HepG2 (cell line): Measurements from ENCODE around the gene SERTAD3. TPM values are rescaled to one million over a fixed set of nuclear protein-coding genes. Genes with fewer than 3 reads are reported as not detected.
A peak's percentile ranks its signal among the peaks of the same experiment; 100 is the strongest.

Source experiments
- ERF ChIP-seq: IDR thresholded peaks from 2 replicates; pipeline ENCODE4 v1.6.1; 2018; ENCODE audit warnings: missing biosample characterization, missing genetic modification reagents
- IRF2 ChIP-seq: IDR thresholded peaks from 2 replicates; pipeline ENCODE4 v1.6.1; 2018; ENCODE audit warnings: missing genetic modification reagents, missing compliant biosample characterization
- IRX3 ChIP-seq: sonication (generic); formaldehyde crosslinking; IDR thresholded peaks from 2 replicates; pipeline ENCODE4 v1.8.1; 2023; ENCODE audit warnings: mild to moderate bottlenecking, low read depth, missing genetic modification reagents, borderline replicate concordance
- ISL2 ChIP-seq: sonication (generic); formaldehyde crosslinking; IDR thresholded peaks from 2 replicates; pipeline ENCODE4 v1.5.0; 2020; ENCODE audit warnings: missing genetic modification reagents
- JUN ChIP-seq: sonication (generic); formaldehyde crosslinking; IDR thresholded peaks from 2 replicates; pipeline ENCODE4 v1.4.0; 2020; ENCODE audit warnings: mild to moderate bottlenecking, missing genetic modification reagents
- MBNL3 ChIP-seq: fragments of 250-450 bp; sonication (Bioruptor Pico); conservative IDR thresholded peaks from 2 replicates; pipeline ENCODE4 v1.8.0; 2022; ENCODE audit warnings: mild to moderate bottlenecking, inconsistent platforms
- MTA1 ChIP-seq: sonication (generic); formaldehyde crosslinking; IDR thresholded peaks from 2 replicates; pipeline ENCODE4 v1.4.0; 2020; ENCODE audit warnings: missing genetic modification reagents, mild to moderate bottlenecking, borderline replicate concordance
- NR2F6 ChIP-seq, 2 experiments: IDR thresholded peaks; 2 replicates each; pipeline ENCODE4 v1.6.1; 2016; ENCODE audit warnings: antibody characterized with exemption in 1 of 2, mild to moderate bottlenecking in 1 of 2
- PCBP2 ChIP-seq: fragments of 200-400 bp; formaldehyde crosslinking; optimal IDR thresholded peaks from 2 replicates; pipeline ENCODE3; 2018; ENCODE audit warnings: low read length, low read depth; ENCODE audit not compliant: poor library complexity, severe bottlenecking
- PREB ChIP-seq: sonication (generic); formaldehyde crosslinking; IDR thresholded peaks from 2 replicates; pipeline ENCODE4 v1.4.0; 2020; ENCODE audit warnings: missing genetic modification reagents
- PRMT3 ChIP-seq: sonication (generic); formaldehyde crosslinking; IDR thresholded peaks from 2 replicates; pipeline ENCODE4 v1.8.1; 2022; ENCODE audit warnings: low read depth, mild to moderate bottlenecking, moderate library complexity, missing genetic modification reagents, borderline replicate concordance
- THAP11 ChIP-seq: IDR thresholded peaks from 2 replicates; pipeline ENCODE4 v1.6.1; 2016; ENCODE audit warnings: missing biosample characterization, missing genetic modification reagents
- ZFP1 ChIP-seq: IDR thresholded peaks from 2 replicates; pipeline ENCODE4 v1.6.1; 2016
- ZNF143 ChIP-seq: sonication (generic); formaldehyde crosslinking; IDR thresholded peaks from 2 replicates; pipeline ENCODE4 v1.4.0; 2020; ENCODE audit warnings: missing genetic modification reagents
- ZNF446 ChIP-seq: sonication (generic); formaldehyde crosslinking; IDR thresholded peaks from 2 replicates; pipeline ENCODE4 v1.5.0; 2020; ENCODE audit warnings: mild to moderate bottlenecking, missing genetic modification reagents
- ZNF567 ChIP-seq: sonication (generic); formaldehyde crosslinking; IDR thresholded peaks from 2 replicates; pipeline ENCODE4 v1.8.1; 2023; ENCODE audit warnings: mild to moderate bottlenecking, missing genetic modification reagents, borderline replicate concordance
- ZNF619 ChIP-seq: sonication (generic); formaldehyde crosslinking; IDR thresholded peaks from 2 replicates; pipeline ENCODE4 v1.4.0; 2020; ENCODE audit warnings: mild to moderate bottlenecking, missing genetic modification reagents
- ZNF749 ChIP-seq: sonication (generic); formaldehyde crosslinking; IDR thresholded peaks from 2 replicates; pipeline ENCODE4 v1.8.0; 2022; ENCODE audit warnings: mild to moderate bottlenecking, missing genetic modification reagents, moderate library complexity, borderline replicate concordance
- ZNF83 ChIP-seq: sonication (generic); formaldehyde crosslinking; IDR thresholded peaks from 2 replicates; pipeline ENCODE4 v1.4.0; 2020; ENCODE audit warnings: missing genetic modification reagents, mild to moderate bottlenecking, borderline replicate concordance
- ZSCAN20 ChIP-seq: sonication (generic); formaldehyde crosslinking; IDR thresholded peaks from 2 replicates; pipeline ENCODE4 v1.4.0; 2020; ENCODE audit warnings: missing genetic modification reagents, mild to moderate bottlenecking, borderline replicate concordance
- polyA plus RNA-seq, 8 experiments: library from polyadenylated mRNA; depleted of rRNA in 3 of 8; stranded (reverse) in 7 of 8; unstranded in 1 of 8; fragments of >200 nt; fragmentation: Illumina TruSeq in 4 of 8; extraction: Trizol in 4 of 8; gene quantifications; 2 replicates each; pipeline versions ENCODE4 v1.2.1 to v1.2.3, GENCODE V29; 2011 to 2016; ENCODE audit warnings: low read depth in 4 of 8, missing spikeins in 1 of 8, mixed read lengths in 1 of 8; ENCODE audit not compliant: insufficient read depth in 1 of 8
- total RNA-seq, 5 experiments: library from RNA; depleted of rRNA; stranded (reverse); fragments of >200 nt; fragmentation: Illumina TruSeq; extraction: Trizol; gene quantifications; 2 replicates each; pipeline ENCODE4 v1.2.3, GENCODE V29; 2016; ENCODE audit warnings: low read depth in 1 of 5
- TF ChIP-seq, protein P1 (sequence below): IDR thresholded peaks from 2 replicates; pipeline ENCODE4 v1.6.1; 2016; ENCODE audit warnings: low read depth
- TF ChIP-seq, protein P2 (sequence below): sonication (generic); formaldehyde crosslinking; IDR thresholded peaks from 2 replicates; pipeline ENCODE4 v1.4.0; 2020; ENCODE audit warnings: mild to moderate bottlenecking, low read depth, missing genetic modification reagents
- TF ChIP-seq, protein P3 (sequence below): sonication (generic); formaldehyde crosslinking; IDR thresholded peaks from 2 replicates; pipeline ENCODE4 v1.4.0; 2020; ENCODE audit warnings: missing genetic modification reagents

The SERTAD3 gene
- total and polyA plus RNA-seq, 2 of the 13 experiments (the other 11 are each of a cell fraction or from before 2014, with no cell fraction given): 9.6 to 16.9 TPM

DNA sequence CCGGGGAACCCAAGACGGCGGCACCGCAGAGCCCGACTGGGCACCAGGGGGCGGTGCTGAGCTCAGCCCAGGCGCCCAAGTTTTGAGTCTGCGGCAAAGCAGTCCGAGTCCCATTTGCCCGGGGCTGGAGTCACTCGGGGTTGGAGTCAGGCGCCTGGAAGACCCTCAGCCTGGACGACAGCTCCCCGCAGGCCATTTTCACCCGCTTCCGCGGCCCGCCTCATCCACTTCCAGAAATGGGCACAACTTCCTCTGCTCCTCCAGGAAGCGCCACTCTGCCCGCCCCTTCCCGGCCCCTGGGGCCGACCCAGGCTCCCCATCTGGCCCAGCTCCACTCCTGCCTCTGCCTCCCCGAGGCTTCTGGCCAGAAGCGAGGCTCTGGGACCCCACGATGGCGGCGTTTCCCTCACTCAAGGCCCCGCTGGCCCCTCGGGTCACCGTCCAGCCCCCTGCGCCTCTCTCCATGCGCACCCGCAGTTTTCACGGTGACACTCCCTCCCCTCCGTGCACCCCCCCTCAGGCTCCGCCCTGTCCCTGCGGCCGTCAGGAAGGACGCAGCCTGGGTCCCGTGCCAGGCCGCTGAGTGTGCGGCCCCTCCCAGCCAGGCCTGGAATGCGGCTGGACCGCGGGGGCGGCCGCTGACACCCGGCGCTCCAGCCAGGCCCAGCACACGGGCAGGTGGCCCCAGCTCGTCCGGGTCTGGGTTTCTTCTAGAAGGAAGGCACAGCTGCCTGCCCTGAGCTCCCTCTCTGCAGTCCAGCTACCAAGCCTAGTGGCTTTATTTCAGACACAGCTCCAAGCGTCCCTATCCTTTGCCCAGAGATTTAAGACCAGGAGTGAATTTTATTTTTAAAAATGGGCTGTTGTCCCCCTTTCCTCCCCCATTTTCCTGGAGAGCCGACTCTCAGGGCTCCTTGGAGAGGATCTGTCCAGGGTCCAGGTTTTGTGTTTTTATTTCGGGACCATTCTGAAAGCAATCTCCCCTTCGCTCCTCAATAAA lies 23.1 kb downstream of the SERTAD3 start (continued):
- TF ChIP-seq ERF (CRISPR knock-in tag): peak; percentile 71; the same call in 1 of the 2 replicates
- no peak for TF ChIP-seq JUN (CRISPR knock-in tag)
- no peak for TF ChIP-seq MBNL3
- TF ChIP-seq ISL2: peak; percentile 75
- peak; percentile 57; the same call in 1 of the 2 replicates for TF ChIP-seq ZNF749 (CRISPR knock-in tag)
- TF ChIP-seq ZNF83 (CRISPR knock-in tag): no peak
- TF ChIP-seq ZNF619 (CRISPR knock-in tag): 0 out of 2 replicates have a peak, but pooled peaks have one; percentile 55
- TF ChIP-seq ZFP1: no peak; the same call in none of the 2 replicates
- no peak; the same call in 1 of the 2 replicates for TF ChIP-seq IRX3 (CRISPR knock-in tag)
- TF ChIP-seq, protein P1, sequence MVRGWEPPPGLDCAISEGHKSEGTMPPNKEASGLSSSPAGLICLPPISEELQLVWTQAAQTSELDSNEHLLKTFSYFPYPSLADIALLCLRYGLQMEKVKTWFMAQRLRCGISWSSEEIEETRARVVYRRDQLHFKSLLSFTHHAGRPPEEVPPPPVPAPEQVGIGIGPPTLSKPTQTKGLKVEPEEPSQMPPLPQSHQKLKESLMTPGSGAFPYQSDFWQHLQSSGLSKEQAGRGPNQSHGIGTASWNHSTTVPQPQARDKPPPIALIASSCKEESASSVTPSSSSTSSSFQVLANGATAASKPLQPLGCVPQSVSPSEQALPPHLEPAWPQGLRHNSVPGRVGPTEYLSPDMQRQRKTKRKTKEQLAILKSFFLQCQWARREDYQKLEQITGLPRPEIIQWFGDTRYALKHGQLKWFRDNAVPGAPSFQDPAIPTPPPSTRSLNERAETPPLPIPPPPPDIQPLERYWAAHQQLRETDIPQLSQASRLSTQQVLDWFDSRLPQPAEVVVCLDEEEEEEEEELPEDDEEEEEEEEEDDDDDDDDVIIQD: 0 out of 2 replicates have a peak, but pooled peaks have one; percentile 40
- TF ChIP-seq PREB (CRISPR knock-in tag): no peak
- TF ChIP-seq NR2F6 (IDR thresholded peaks at IDR 0.05): peak; percentile 7; the same call in 1 of the 2 replicates
- TF ChIP-seq NR2F6 (CRISPR knock-in tag; IDR thresholded peaks at IDR 0.05): peak; percentile 58; the same call in 1 of the 2 replicates
- TF ChIP-seq THAP11 (CRISPR knock-in tag): peak; percentile 71; the same call in 1 of the 2 replicates
- TF ChIP-seq, protein P2, sequence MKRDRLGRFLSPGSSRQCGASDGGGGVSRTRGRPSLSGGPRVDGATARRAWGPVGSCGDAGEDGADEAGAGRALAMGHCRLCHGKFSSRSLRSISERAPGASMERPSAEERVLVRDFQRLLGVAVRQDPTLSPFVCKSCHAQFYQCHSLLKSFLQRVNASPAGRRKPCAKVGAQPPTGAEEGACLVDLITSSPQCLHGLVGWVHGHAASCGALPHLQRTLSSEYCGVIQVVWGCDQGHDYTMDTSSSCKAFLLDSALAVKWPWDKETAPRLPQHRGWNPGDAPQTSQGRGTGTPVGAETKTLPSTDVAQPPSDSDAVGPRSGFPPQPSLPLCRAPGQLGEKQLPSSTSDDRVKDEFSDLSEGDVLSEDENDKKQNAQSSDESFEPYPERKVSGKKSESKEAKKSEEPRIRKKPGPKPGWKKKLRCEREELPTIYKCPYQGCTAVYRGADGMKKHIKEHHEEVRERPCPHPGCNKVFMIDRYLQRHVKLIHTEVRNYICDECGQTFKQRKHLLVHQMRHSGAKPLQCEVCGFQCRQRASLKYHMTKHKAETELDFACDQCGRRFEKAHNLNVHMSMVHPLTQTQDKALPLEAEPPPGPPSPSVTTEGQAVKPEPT (CRISPR knock-in tag): no peak
- peak; percentile 65; the same call in 1 of the 2 replicates for TF ChIP-seq IRF2 (CRISPR knock-in tag)
- 0 out of 2 replicates have a peak, but pooled peaks have one; percentile 52 for TF ChIP-seq ZNF446 (CRISPR knock-in tag)
- TF ChIP-seq MTA1 (CRISPR knock-in tag): peak; percentile 65; the same call in 1 of the 2 replicates
- no peak for TF ChIP-seq ZSCAN20 (CRISPR knock-in tag)
- TF ChIP-seq, protein P3, sequence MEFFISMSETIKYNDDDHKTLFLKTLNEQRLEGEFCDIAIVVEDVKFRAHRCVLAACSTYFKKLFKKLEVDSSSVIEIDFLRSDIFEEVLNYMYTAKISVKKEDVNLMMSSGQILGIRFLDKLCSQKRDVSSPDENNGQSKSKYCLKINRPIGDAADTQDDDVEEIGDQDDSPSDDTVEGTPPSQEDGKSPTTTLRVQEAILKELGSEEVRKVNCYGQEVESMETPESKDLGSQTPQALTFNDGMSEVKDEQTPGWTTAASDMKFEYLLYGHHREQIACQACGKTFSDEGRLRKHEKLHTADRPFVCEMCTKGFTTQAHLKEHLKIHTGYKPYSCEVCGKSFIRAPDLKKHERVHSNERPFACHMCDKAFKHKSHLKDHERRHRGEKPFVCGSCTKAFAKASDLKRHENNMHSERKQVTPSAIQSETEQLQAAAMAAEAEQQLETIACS (CRISPR knock-in tag): no peak
- no peak; the same call in 1 of the 2 replicates for TF ChIP-seq ZNF567 (CRISPR knock-in tag)
- TF ChIP-seq PCBP2: no peak
- no peak for TF ChIP-seq PRMT3
- TF ChIP-seq ZNF143 (CRISPR knock-in tag): peak; percentile 43; the same call in 1 of the 2 replicates
